Lung (tissue), 12 donors: ENCODE results near the gene SDK2. TPM values are rescaled to one million over a fixed set of nuclear protein-coding genes. Genes with fewer than 3 reads are reported as not detected.

Source experiments
- ATAC-seq: fragments of 200-7000 bp; cut with Tn5 transposase; one replicate; pipeline ENCODE4 v1.9.1; 2020; ENCODE audit warnings: moderate number of reproducible peaks; ENCODE audit not compliant: insufficient read depth, low FRiP score
- DNase-seq, 3 donors: peaks; one replicate each; pipeline ENCODE4 v3.0.0-alpha.2; 2013 to 2017
- H3K27ac ChIP-seq, 2 donors: one replicate each; pipeline ENCODE4 v1.5.1; 2013; ENCODE audit warnings: mild to moderate bottlenecking in 2 of 2, moderate library complexity in 2 of 2, control low read depth in 1 of 2, inconsistent platforms in 1 of 2, low read depth in 1 of 2, low read length in 1 of 2
- H3K27me3 ChIP-seq, 3 donors: one replicate each; pipeline ENCODE4 v1.5.1; 2013; ENCODE audit warnings: low read length in 2 of 3; ENCODE audit not compliant: control insufficient read depth in 3 of 3, insufficient read depth in 3 of 3
- H3K36me3 ChIP-seq, 4 donors: one replicate each; pipeline ENCODE4 v1.5.1; 2013; ENCODE audit warnings: low read length in 4 of 4, mild to moderate bottlenecking in 1 of 4, moderate library complexity in 1 of 4; ENCODE audit not compliant: control insufficient read depth in 4 of 4, insufficient read depth in 4 of 4
- H3K4me1 ChIP-seq, 5 donors: one replicate each; pipeline ENCODE4 v1.5.1; 2013; ENCODE audit warnings: low read length in 5 of 5, mild to moderate bottlenecking in 2 of 5, moderate library complexity in 1 of 5; ENCODE audit not compliant: control insufficient read depth in 5 of 5, insufficient read depth in 5 of 5
- H3K4me3 ChIP-seq: one replicate; pipeline ENCODE4 v1.5.1; 2013; ENCODE audit warnings: mild to moderate bottlenecking, control low read depth, moderate library complexity
- H3K9ac ChIP-seq, 2 donors: one replicate each; pipeline ENCODE4 v1.5.1; 2013; ENCODE audit warnings: low read length in 2 of 2, control low read depth in 1 of 2; ENCODE audit not compliant: insufficient read depth in 1 of 2
- H3K9me3 ChIP-seq, 4 donors: one replicate each; pipeline ENCODE4 v1.5.1; 2013; ENCODE audit warnings: low read length in 3 of 4, mild to moderate bottlenecking in 1 of 4, moderate library complexity in 1 of 4; ENCODE audit not compliant: control insufficient read depth in 4 of 4, insufficient read depth in 3 of 4
- WGBS, 2 donors: extraction: QIAGEN DNeasy Blood & Tissue Kit; methylation state at CpG; one replicate each; pipeline ENCODE4 v1.1.7; 2013; 5-methylcytosine and 5-hydroxymethylcytosine counted together
- polyA plus RNA-seq, 2 donors: library from polyadenylated mRNA; stranded (reverse); fragments of 200-250 nt; gene quantifications; one replicate each; pipeline ENCODE4 v1.2.1, GENCODE V29; 2013
- total RNA-seq, 2 donors: library from RNA; depleted of rRNA in 1 of 2; stranded (reverse); fragments of >200 nt in 1 of 2; gene quantifications; one replicate each; pipeline ENCODE4 v1.2.1, GENCODE V29; 2014 to 2021
- TF ChIP-seq, protein P1 (sequence below): IDR thresholded peaks from 2 replicates; pipeline ENCODE4 v1.5.1; 2012; ENCODE audit warnings: mild to moderate bottlenecking; ENCODE audit errors: control extremely low read depth, extremely low read depth
- donor health status: control.
- donor health status: control.
- donor health status: Bipolar disorder and iron deficiency.
- donor health status: healthy.
- donor health status: DM: yes; HTN: yes; CAD: no.

Gene SDK2
- total and polyA plus RNA-seq, 4 donors, result 0.91 to 41.7 (median 4.3) TPM

DNA sequence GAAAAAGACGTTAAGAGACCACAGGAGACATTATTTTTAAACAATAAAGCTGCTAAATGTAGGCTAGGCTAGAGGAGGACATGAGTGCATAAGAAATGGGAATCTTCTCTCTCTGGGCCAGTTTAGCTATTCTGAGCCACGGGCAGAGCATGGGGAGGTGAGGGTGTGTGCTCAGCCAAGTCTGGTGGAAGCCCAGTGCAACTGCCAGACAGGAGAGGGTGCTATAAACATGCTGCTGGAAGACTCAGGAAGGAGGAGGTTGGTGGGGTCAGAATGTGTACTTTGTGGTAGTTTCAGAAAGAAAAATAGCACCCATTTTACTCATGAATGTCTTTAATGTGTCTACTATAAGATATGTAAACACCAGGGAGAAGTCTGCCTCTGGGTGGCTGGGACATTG, 5.9 kb upstream of the SDK2 start:
- WGBS, 2 donors, result 43 to 53% methylated on average over 2 of the region's 2 CpGs
- Histone ChIP-seq H3K27ac (no peak overlapping the region), H3K36me3 (no peaks in the 10 kb centered on the region), H3K9ac (no peak overlapping the region), H3K4me1 (peaks cover 0 to 8% (median 3%) of the 10 kb centered on the region in 5 donors), H3K9me3 (peaks cover 2 to 11% (median 6%) of the 10 kb centered on the region in 4 donors), H3K27me3 (peaks cover 0 to 14% (median 0%) of the 10 kb centered on the region in 3 donors), H3K4me3 (no peak overlapping the region)
- ATAC-seq (no peak), DNase-seq (peak in 1 of 3 donors; percentile 46)
- TF ChIP-seq, protein P1, sequence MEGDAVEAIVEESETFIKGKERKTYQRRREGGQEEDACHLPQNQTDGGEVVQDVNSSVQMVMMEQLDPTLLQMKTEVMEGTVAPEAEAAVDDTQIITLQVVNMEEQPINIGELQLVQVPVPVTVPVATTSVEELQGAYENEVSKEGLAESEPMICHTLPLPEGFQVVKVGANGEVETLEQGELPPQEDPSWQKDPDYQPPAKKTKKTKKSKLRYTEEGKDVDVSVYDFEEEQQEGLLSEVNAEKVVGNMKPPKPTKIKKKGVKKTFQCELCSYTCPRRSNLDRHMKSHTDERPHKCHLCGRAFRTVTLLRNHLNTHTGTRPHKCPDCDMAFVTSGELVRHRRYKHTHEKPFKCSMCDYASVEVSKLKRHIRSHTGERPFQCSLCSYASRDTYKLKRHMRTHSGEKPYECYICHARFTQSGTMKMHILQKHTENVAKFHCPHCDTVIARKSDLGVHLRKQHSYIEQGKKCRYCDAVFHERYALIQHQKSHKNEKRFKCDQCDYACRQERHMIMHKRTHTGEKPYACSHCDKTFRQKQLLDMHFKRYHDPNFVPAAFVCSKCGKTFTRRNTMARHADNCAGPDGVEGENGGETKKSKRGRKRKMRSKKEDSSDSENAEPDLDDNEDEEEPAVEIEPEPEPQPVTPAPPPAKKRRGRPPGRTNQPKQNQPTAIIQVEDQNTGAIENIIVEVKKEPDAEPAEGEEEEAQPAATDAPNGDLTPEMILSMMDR, result no peak

- ATAC-seq (no peak), DNase-seq (no peak)
- Histone ChIP-seq H3K27me3 (peaks cover 0 to 14% (median 0%) of the 10 kb centered on the region in 3 donors), H3K36me3 (no peaks in the 10 kb centered on the region), H3K9ac (no peak overlapping the region), H3K4me3 (no peak overlapping the region), H3K27ac (no peak overlapping the region), H3K4me1 (peaks cover 0 to 8% (median 2%) of the 10 kb centered on the region in 5 donors), H3K9me3 (peaks cover 2 to 5% (median 3%) of the 10 kb centered on the region in 4 donors)
- TF ChIP-seq, protein P1, result no peak
- WGBS, 2 donors, result 92 to 96% methylated on average over 3 of the region's 3 CpGs
These were observed 4.7 kb upstream of the SDK2 start for GRCh38 chr17:73648974-73649373.

- H3K4me1 ChIP-seq, result peaks cover 0 to 8% (median 2%) of the 10 kb centered on the region in 5 donors
- peaks cover 0 to 14% (median 0%) of the 10 kb centered on the region in 3 donors for H3K27me3 ChIP-seq
- no peak for DNase-seq
- no peaks in the 10 kb centered on the region for H3K36me3 ChIP-seq
- ATAC-seq, result no peak
- no peak overlapping the region for H3K9ac ChIP-seq
- TF ChIP-seq, protein P1, result no peak
- H3K9me3 ChIP-seq, result peaks cover under 1 to 4% (median 3%) of the 10 kb centered on the region in 4 donors
- H3K27ac ChIP-seq, result no peak overlapping the region
- WGBS, 2 donors, result 90 to 95% methylated on average over 3 of the region's 3 CpGs
- no peak overlapping the region for H3K4me3 ChIP-seq
These were observed 4.2 kb upstream of the SDK2 start for GRCh38 chr17:73648543-73648820.
